HG03521 (cell line): Measurements from ENCODE around the gene TCHP.
A peak's percentile ranks its signal among the peaks of the same experiment; 100 is the strongest.
"Not testable (repeated sequence)": the region's sequence is repeated elsewhere in the genome, so short reads cannot be mapped to it uniquely, and the experiment has no call there.

ENCODE experiments used
- ATAC-seq: cut with Tn5 transposase; IDR thresholded peaks from one replicate; pipeline ENCODE4 v1.9.1; 2021; ENCODE audit warnings: mild to moderate bottlenecking, moderate library complexity; ENCODE audit not compliant: unreplicated experiment

TCHP gene

GRCh38 chr12:109879351-109880042, 20.6 kb upstream of the TCHP start:
- ATAC-seq = no peak

- peak; percentile 94 for ATAC-seq
Observed at GRCh38 chr12:109880043-109880931, 19.8 kb upstream of the TCHP start, which contains the start of gene GLTP. TSS of gene GLTP (minus strand) at chr12:109880541. CDS start at chr12:109880374, 167 bp downstream.

- no peak for ATAC-seq
Observed at GRCh38 chr12:109880938-109881337, 19.1 kb upstream of the TCHP start.

GRCh38 chr12:109881752-109882151, 18.3 kb upstream of the TCHP start:
- ATAC-seq = no peak

DNA sequence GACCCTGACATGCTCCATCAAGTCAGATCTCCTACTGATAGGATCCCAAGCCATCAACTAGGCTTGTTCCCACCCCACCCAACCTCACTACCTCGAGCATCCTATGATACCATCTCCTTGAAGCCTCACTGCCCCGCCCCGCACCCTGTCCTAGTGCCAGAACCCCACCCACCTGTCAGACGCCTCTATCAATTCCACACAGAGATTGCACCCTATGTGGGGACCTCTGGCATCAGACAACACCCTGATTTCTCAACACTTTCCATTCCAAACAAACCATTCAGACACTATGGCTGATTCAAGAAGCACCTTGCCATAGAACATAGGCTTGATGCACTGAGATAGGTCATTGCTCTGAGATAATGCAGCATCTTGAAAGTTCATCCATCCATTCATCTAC, 16.6 kb upstream of the TCHP start:
- ATAC-seq = no peak

- no peak for ATAC-seq
Observed at GRCh38 chr12:109885616-109886015, 14.5 kb upstream of the TCHP start.

- ATAC-seq = no peak
Observed at GRCh38 chr12:109888179-109889020, 11.7 kb upstream of the TCHP start.

DNA sequence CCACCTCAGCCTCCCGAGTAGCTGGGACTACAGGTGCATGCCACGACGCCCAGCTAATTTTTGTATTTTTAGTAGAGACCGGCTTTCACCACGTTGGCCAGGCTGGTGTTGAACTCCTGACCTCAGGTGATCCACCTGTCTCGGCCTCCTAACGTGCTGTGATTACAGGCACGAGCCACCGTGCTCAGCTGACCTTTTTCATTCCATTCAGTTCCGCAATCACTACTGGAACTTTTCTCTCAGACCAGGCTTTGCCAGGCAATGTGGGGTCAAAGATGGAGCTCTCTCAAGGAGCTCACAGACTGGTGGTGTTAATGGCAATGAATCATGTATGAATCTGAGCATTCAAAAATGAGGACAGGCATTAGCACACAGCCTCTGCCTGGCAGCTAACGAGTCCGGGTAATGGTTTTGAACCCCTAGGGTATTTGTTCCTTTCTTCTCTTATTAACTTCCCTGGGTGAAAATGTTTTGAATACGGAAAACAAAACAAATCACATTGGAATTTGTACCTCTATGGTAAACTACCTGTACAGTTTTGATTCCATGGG, 9.4 kb upstream of the TCHP start:
- ATAC-seq = no peak

DNA sequence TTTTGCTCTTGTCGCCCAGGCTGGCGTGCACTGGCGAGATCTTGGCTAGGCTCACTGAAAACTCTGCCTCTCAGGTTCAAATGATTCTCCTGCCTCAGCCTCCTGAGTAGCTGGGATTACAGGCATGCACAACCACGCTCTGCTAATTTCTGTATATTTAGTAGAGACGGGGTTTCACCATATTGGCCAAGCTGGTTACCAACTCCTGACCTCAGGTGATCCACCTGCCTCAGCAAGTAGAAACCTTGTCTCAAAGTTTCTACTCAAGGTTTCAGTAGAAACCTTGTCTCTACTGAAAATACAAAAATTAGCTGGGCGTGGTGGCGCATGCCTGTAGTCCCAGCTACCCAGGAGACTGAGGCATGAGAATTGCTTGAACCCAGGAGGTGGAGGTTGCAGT, 8.3 kb upstream of the TCHP start:
- ATAC-seq = not testable (repeated sequence)

- no peak for ATAC-seq
Observed at GRCh38 chr12:109892165-109892715, 7.8 kb upstream of the TCHP start.

GRCh38 chr12:109892748-109893147, 7.3 kb upstream of the TCHP start:
- peak; percentile 71 for ATAC-seq

DNA sequence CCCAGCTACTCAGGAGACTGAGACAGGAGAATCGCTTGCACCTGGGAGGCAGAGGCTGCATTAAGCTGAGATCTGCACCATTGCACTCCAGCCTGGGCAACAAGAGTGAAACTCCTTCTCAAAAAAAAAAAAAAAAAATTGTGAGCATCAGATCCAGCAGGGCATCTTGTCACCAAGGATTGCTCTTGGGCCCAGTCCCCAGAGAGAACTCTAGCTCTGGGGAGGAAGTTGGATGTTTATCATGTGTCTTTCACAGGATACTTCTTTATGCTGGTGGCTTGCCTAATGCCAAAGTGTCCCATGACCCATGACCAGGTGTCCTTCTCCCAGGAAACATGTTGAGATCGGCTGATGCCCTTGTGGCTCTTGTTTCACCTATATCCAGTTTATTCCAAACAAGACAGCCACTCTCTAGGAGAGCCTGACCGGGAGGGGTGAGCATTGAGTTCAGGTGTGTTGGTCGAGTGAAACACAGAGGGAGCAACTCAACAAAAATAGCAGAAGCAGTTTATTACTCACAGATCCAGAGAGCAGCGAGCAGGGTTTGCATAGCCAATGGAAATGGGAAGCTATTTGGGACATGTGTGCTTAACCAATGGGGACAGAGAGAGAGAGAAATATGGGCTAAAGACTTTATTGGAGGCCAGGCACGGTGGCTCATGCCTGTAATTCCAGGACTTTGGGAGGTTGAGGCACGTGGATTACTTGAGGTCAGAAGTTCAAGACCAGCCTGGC, 6.6 kb upstream of the TCHP start:
- no peak for ATAC-seq

DNA sequence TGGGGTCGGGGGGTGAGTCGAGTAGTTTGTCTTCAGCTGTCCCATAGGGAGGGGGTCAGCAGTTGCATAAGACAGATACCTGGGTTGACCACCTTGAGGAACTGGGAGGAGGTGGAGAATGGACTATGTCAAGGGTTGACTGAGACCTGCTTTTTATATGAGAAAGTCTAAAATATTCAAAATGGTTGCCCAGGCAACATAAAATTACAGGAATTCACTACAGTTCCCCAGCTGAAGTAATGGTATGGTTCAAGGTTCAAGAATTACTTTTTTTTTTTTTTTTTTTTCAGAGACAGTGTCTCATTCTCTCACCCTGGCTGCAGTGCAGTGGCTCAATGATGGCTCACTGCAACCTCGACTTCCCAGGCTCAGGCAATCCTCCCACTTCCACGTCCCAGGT, 5.1 kb upstream of the TCHP start:
- no peak for ATAC-seq

DNA sequence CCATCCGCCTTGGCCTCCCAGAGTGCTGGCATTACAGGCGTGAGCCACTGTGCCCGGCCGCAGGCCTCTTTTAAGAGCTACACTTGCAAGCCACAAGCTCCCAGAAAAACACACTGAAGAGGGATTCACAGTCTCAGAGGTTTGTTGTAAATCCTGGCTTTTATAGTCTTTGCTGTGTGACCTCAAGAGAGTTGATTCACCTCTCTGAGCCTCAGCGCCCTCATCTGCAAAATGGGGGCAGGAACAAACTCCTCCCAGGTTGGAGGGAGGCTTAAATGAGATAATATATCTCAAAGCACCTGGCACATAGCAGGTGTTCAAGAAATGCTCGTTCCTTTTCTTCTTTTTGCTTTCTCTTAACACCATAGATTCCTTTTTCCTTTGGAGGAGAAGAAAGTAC, 3.9 kb upstream of the TCHP start:
- no peak for ATAC-seq

DNA sequence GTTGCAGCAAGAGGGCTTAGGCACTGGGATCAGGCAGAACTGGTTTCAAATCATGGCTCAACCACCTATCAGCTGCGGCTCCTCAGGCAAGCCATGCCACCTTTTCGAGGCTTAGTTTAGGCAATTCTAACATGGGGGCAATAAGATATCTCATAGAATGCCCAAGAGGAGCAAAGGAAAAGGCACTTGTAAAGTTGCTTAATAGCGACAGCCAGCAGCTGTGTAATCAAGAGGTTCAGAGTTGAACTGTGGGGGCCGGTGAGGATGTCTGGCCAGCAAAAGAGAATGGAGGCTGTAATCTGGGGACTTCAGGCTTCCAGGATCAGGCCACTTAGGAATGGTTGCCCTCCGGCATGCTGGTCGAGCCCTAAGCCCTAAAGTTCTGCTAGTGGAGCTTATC, 3.0 kb upstream of the TCHP start:
- no peak for ATAC-seq

GRCh38 chr12:109899345-109899744, 729 bp upstream of the TCHP start:
- ATAC-seq = not testable (repeated sequence)

GRCh38 chr12:109900752-109901580, 892 bp downstream of the TCHP start:
- ATAC-seq = no peak

- ATAC-seq = no peak
Observed at GRCh38 chr12:109902891-109903418, 2.9 kb downstream of the TCHP start.

DNA sequence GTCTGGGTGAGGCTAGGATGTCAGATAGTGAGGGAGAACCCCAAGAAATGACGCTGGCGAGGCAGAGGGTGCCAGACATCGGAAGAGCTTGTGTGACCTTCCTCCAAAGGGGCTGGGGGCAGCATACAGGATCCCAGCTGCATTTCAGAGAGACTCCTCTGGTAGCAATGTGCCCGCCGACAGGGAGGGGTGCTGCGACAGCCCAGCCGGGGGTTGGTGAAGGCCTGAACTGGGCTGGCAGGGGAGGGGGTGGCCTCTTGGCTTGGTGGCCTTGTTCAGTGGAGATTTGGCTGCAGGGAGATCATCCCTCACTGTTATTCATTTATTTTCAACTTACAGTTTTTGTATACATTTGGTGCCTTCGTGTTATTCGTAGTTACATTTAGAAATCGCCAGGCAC, 5.2 kb downstream of the TCHP start:
- no peak for ATAC-seq
